ENCODE data around the gene LARGE1.

Gene LARGE1

GRCh38 chr22:33513388-33514338, 406.6 kb downstream of the LARGE1 start:
- Histone ChIP-seq H3K4me3 (ENCODE audit: low read length) (no peak overlapping the region), H3K27ac (ENCODE audit: low read depth, low read length) (no peak overlapping the region)

GRCh38 chr22:33512908-33513307, 407.4 kb downstream of the LARGE1 start:
- H3K36me3 ChIP-seq (ENCODE audit: control insufficient read depth, insufficient read depth, low read length), result no peaks in the 10 kb centered on the region
- H4K8ac ChIP-seq (ENCODE audit: low read depth, low read length), result no peak overlapping the region
- H2BK120ac ChIP-seq (ENCODE audit: low read depth, low read length), result no peak overlapping the region
- no peak overlapping the region for H2BK15ac ChIP-seq (replicated peaks; ENCODE audit: low read depth)
- no peak overlapping the region for H3K4me3 ChIP-seq (ENCODE audit: low read length)
- H3K56ac ChIP-seq (ENCODE audit: low read length), result no peak overlapping the region
- no peak overlapping the region for H3K18ac ChIP-seq (ENCODE audit: low read length)
- H3K9ac ChIP-seq (ENCODE audit: low read length), result no peak overlapping the region
- WGBS (ENCODE audit: extremely low coverage, insufficient coverage, low lambda C conversion rate), result no CpG with 5 or more reads among the region's 3 CpGs
- no peak overlapping the region for H2BK5ac ChIP-seq (ENCODE audit: low read length)
- H3K27me3 ChIP-seq (ENCODE audit: insufficient read depth, low read length, poor library complexity), result no peaks in the 10 kb centered on the region
- no peak overlapping the region for H3K4me2 ChIP-seq (ENCODE audit: low read length)
- DNase-seq, result no peak
- H3K4me1 ChIP-seq (ENCODE audit: control insufficient read depth, low read depth, low read length), result no peaks in the 10 kb centered on the region
- H3K23ac ChIP-seq (ENCODE audit: low read length), result no peak overlapping the region
- no peak overlapping the region for H2AK5ac ChIP-seq (ENCODE audit: low read length)
- H4K5ac ChIP-seq (ENCODE audit: low read length), result no peak overlapping the region
- H3K27ac ChIP-seq (ENCODE audit: low read depth, low read length), result no peak overlapping the region
- H3K79me2 ChIP-seq (ENCODE audit: control insufficient read depth, insufficient read depth, low read length), result no peaks in the 10 kb centered on the region
- H3K79me1 ChIP-seq (ENCODE audit: low read length), result no peaks in the 10 kb centered on the region
- H3K4ac ChIP-seq (ENCODE audit: low read depth, low read length), result no peak overlapping the region

More at GRCh38 chr22:33513388-33514338, 406.6 kb downstream of the LARGE1 start:
- Histone ChIP-seq H3K79me2 (ENCODE audit: control insufficient read depth, insufficient read depth, low read length) (no peaks in the 10 kb centered on the region), H3K36me3 (ENCODE audit: control insufficient read depth, insufficient read depth, low read length) (no peaks in the 10 kb centered on the region), H4K8ac (ENCODE audit: low read depth, low read length) (no peak overlapping the region), H4K5ac (ENCODE audit: low read length) (no peak overlapping the region), H2BK120ac (ENCODE audit: low read depth, low read length) (no peak overlapping the region), H2BK15ac (replicated peaks; ENCODE audit: low read depth) (no peak overlapping the region), H2BK5ac (ENCODE audit: low read length) (no peak overlapping the region), H3K4me2 (ENCODE audit: low read length) (no peak overlapping the region), H3K79me1 (ENCODE audit: low read length) (no peaks in the 10 kb centered on the region), H3K9ac (ENCODE audit: low read length) (no peak overlapping the region), H3K18ac (ENCODE audit: low read length) (no peak overlapping the region), H3K4ac (ENCODE audit: low read depth, low read length) (no peak overlapping the region), H3K4me1 (ENCODE audit: control insufficient read depth, low read depth, low read length) (no peaks in the 10 kb centered on the region), H3K27me3 (ENCODE audit: insufficient read depth, low read length, poor library complexity) (no peaks in the 10 kb centered on the region), H2AK5ac (ENCODE audit: low read length) (no peak overlapping the region), H3K56ac (ENCODE audit: low read length) (no peak overlapping the region), H3K23ac (ENCODE audit: low read length) (no peak overlapping the region)
- no peak for DNase-seq
- whole genome bisulfite sequencing (ENCODE audit: extremely low coverage, insufficient coverage, low lambda C conversion rate), result no CpG with 5 or more reads among the region's 7 CpGs

GRCh38 chr22:33510429-33510904, 409.8 kb downstream of the LARGE1 start:
- no CpG with 5 or more reads among the region's 6 CpGs for WGBS (ENCODE audit: extremely low coverage, insufficient coverage, low lambda C conversion rate)

GRCh38 chr22:33504941-33505625, 415.2 kb downstream of the LARGE1 start:
- H3K9ac ChIP-seq (ENCODE audit: low read length), result no peak overlapping the region
- no peaks in the 10 kb centered on the region for H3K79me1 ChIP-seq (ENCODE audit: low read length)
- H3K36me3 ChIP-seq (ENCODE audit: control insufficient read depth, insufficient read depth, low read length), result no peaks in the 10 kb centered on the region
- no peak overlapping the region for H3K4ac ChIP-seq (ENCODE audit: low read depth, low read length)
- no peak overlapping the region for H3K23ac ChIP-seq (ENCODE audit: low read length)
- no peak overlapping the region for H2BK5ac ChIP-seq (ENCODE audit: low read length)
- no peak overlapping the region for H3K4me3 ChIP-seq (ENCODE audit: low read length)
- WGBS (ENCODE audit: extremely low coverage, insufficient coverage, low lambda C conversion rate), result no CpG with 5 or more reads among the region's 7 CpGs
- DNase-seq, result no peak
- no peak overlapping the region for H3K18ac ChIP-seq (ENCODE audit: low read length)
- H3K4me1 ChIP-seq (ENCODE audit: control insufficient read depth, low read depth, low read length), result no peaks in the 10 kb centered on the region
- H3K27ac ChIP-seq (ENCODE audit: low read depth, low read length), result no peak overlapping the region
- no peaks in the 10 kb centered on the region for H3K79me2 ChIP-seq (ENCODE audit: control insufficient read depth, insufficient read depth, low read length)
- H3K56ac ChIP-seq (ENCODE audit: low read length), result no peak overlapping the region
- H2BK15ac ChIP-seq (replicated peaks; ENCODE audit: low read depth), result no peak overlapping the region
- H4K5ac ChIP-seq (ENCODE audit: low read length), result no peak overlapping the region
- no peaks in the 10 kb centered on the region for H3K27me3 ChIP-seq (ENCODE audit: insufficient read depth, low read length, poor library complexity)
- H2AK5ac ChIP-seq (ENCODE audit: low read length), result no peak overlapping the region
- H2BK120ac ChIP-seq (ENCODE audit: low read depth, low read length), result no peak overlapping the region
- H4K8ac ChIP-seq (ENCODE audit: low read depth, low read length), result no peak overlapping the region
- no peak overlapping the region for H3K4me2 ChIP-seq (ENCODE audit: low read length)

More at GRCh38 chr22:33510429-33510904, 409.8 kb downstream of the LARGE1 start:
- DNase-seq, result no peak
- Histone ChIP-seq H3K79me1 (ENCODE audit: low read length) (no peaks in the 10 kb centered on the region), H3K4me1 (ENCODE audit: control insufficient read depth, low read depth, low read length) (no peaks in the 10 kb centered on the region), H2AK5ac (ENCODE audit: low read length) (no peak overlapping the region), H3K36me3 (ENCODE audit: control insufficient read depth, insufficient read depth, low read length) (no peaks in the 10 kb centered on the region), H4K5ac (ENCODE audit: low read length) (no peak overlapping the region), H2BK5ac (ENCODE audit: low read length) (no peak overlapping the region), H3K56ac (ENCODE audit: low read length) (no peak overlapping the region), H3K18ac (ENCODE audit: low read length) (no peak overlapping the region), H3K9ac (ENCODE audit: low read length) (no peak overlapping the region), H3K4me3 (ENCODE audit: low read length) (no peak overlapping the region), H2BK15ac (replicated peaks; ENCODE audit: low read depth) (no peak overlapping the region), H3K23ac (ENCODE audit: low read length) (no peak overlapping the region), H3K27ac (ENCODE audit: low read depth, low read length) (no peak overlapping the region), H2BK120ac (ENCODE audit: low read depth, low read length) (no peak overlapping the region), H3K27me3 (ENCODE audit: insufficient read depth, low read length, poor library complexity) (no peaks in the 10 kb centered on the region), H3K79me2 (ENCODE audit: control insufficient read depth, insufficient read depth, low read length) (no peaks in the 10 kb centered on the region), H3K4ac (ENCODE audit: low read depth, low read length) (no peak overlapping the region), H4K8ac (ENCODE audit: low read depth, low read length) (no peak overlapping the region), H3K4me2 (ENCODE audit: low read length) (no peak overlapping the region)

GRCh38 chr22:33496112-33496511, 424.2 kb downstream of the LARGE1 start:
- no peaks in the 10 kb centered on the region for H3K36me3 ChIP-seq (ENCODE audit: control insufficient read depth, insufficient read depth, low read length)
- no peak overlapping the region for H2BK15ac ChIP-seq (replicated peaks; ENCODE audit: low read depth)
- no peak overlapping the region for H2BK5ac ChIP-seq (ENCODE audit: low read length)
- no peak overlapping the region for H4K8ac ChIP-seq (ENCODE audit: low read depth, low read length)
- no peak overlapping the region for H3K56ac ChIP-seq (ENCODE audit: low read length)
- no peak overlapping the region for H3K27ac ChIP-seq (ENCODE audit: low read depth, low read length)
- no CpG with 5 or more reads among the region's 5 CpGs for whole genome bisulfite sequencing (ENCODE audit: extremely low coverage, insufficient coverage, low lambda C conversion rate)
- H3K9ac ChIP-seq (ENCODE audit: low read length), result no peak overlapping the region
- no peak overlapping the region for H3K4me2 ChIP-seq (ENCODE audit: low read length)
- H2BK120ac ChIP-seq (ENCODE audit: low read depth, low read length), result no peak overlapping the region
- no peak overlapping the region for H3K23ac ChIP-seq (ENCODE audit: low read length)
- DNase-seq, result no peak
- H3K79me2 ChIP-seq (ENCODE audit: control insufficient read depth, insufficient read depth, low read length), result no peaks in the 10 kb centered on the region
- H3K4ac ChIP-seq (ENCODE audit: low read depth, low read length), result no peak overlapping the region
- H3K4me1 ChIP-seq (ENCODE audit: control insufficient read depth, low read depth, low read length), result no peaks in the 10 kb centered on the region
- H3K18ac ChIP-seq (ENCODE audit: low read length), result no peak overlapping the region
- no peak overlapping the region for H4K5ac ChIP-seq (ENCODE audit: low read length)
- H3K27me3 ChIP-seq (ENCODE audit: insufficient read depth, low read length, poor library complexity), result no peaks in the 10 kb centered on the region
- H3K4me3 ChIP-seq (ENCODE audit: low read length), result no peak overlapping the region
- no peaks in the 10 kb centered on the region for H3K79me1 ChIP-seq (ENCODE audit: low read length)
- H2AK5ac ChIP-seq (ENCODE audit: low read length), result no peak overlapping the region
